Uterus (tissue), 2 donors: ENCODE measurements around the gene BCLAF1.

ENCODE experiments used
- POLR2A ChIP-seq, 2 donors: fragments of 450-650 bp; IDR thresholded peaks; one replicate each; pipeline ENCODE4 v1.6.1; 2016; ENCODE audit warnings: antibody characterized with exemption in 2 of 2, mild to moderate bottlenecking in 1 of 2, moderate library complexity in 1 of 2
- TF ChIP-seq, protein P1 (sequence below), 4 experiments: fragments of 200-600 bp in 2 of 4; fragments of 450-650 bp in 2 of 4; sonication (generic) in 2 of 4; IDR thresholded peaks; one replicate each; pipeline ENCODE4 v1.5.1; 2016 to 2019; ENCODE audit warnings: antibody characterized with exemption in 4 of 4, mild to moderate bottlenecking in 2 of 4, moderate library complexity in 1 of 4

DNA sequence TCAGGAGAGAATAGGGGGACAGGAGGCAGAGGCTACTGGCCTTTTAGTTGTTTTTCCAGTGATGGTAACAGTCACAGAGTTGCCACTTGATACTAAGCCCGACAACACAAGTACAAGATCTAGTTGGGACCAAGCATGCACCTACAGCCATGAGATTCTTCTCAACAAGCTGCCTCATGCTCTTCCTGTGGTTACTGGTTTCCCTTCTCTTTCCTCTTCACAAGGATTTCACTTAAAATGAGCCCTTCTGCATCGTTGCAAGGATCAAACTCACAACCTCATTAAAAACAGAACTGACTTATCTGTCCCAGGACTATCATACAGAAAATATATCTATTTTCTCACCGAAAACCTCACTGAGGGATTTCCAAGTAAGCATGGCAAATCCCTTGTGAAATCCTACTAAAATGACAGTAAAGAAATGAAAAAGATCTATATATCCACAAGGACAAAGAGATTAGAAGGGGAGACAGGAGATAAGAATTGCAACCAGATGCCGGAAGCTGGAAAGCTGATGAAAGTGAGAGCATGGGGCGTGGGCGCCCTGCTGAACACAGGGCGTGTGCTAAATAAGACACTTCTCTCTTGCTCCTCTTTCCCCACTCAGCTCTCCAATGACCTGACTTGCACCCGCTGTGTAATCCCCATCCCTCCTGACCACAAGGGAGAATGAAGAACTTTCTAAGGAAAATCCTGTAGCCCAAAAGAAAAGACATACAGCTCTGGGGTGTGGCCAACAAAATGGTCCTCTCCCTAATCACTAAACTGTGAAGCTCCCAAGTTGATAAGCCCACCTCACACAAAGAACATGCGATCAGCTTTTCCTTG, 53.0 kb downstream of the BCLAF1 start:
- no peak for TF ChIP-seq POLR2A (IDR thresholded peaks at IDR 0.05)
- TF ChIP-seq, protein P1, sequence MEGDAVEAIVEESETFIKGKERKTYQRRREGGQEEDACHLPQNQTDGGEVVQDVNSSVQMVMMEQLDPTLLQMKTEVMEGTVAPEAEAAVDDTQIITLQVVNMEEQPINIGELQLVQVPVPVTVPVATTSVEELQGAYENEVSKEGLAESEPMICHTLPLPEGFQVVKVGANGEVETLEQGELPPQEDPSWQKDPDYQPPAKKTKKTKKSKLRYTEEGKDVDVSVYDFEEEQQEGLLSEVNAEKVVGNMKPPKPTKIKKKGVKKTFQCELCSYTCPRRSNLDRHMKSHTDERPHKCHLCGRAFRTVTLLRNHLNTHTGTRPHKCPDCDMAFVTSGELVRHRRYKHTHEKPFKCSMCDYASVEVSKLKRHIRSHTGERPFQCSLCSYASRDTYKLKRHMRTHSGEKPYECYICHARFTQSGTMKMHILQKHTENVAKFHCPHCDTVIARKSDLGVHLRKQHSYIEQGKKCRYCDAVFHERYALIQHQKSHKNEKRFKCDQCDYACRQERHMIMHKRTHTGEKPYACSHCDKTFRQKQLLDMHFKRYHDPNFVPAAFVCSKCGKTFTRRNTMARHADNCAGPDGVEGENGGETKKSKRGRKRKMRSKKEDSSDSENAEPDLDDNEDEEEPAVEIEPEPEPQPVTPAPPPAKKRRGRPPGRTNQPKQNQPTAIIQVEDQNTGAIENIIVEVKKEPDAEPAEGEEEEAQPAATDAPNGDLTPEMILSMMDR (IDR thresholded peaks at IDR 0.05) = no peak
